Measurements from ENCODE around the gene GNB3. TPM values are rescaled to one million over a fixed set of nuclear protein-coding genes. Genes with fewer than 3 reads are reported as not detected.

Gene GNB3
- total RNA-seq, 1 donor from 2014 or later: 10.4 TPM

GRCh38 chr12:6846316-6846869 is 5.7 kb downstream of the GNB3 start:
- H3K36me3 ChIP-seq: peaks cover 35 to 57% of the 10 kb centered on the region in 2 donors
- TF ChIP-seq CTCF (IDR thresholded peaks at IDR 0.05): no peak
- intact Hi-C loops (cut with DNase I): no loop called here
- H3K9me3 ChIP-seq: no peaks in the 10 kb centered on the region
- no peaks in the 10 kb centered on the region for H3K4me1 ChIP-seq
- no peaks in the 10 kb centered on the region for H3K27me3 ChIP-seq
- no peak overlapping the region for H3K4me3 ChIP-seq
- H3K27ac ChIP-seq: no peak overlapping the region
- DNase-seq (ENCODE audit: low spot score in 2 of 2): no peak

GRCh38 chr12:6847676-6848075 is 7.0 kb downstream of the GNB3 start:
- TF ChIP-seq CTCF (IDR thresholded peaks at IDR 0.05): no peak
- Histone ChIP-seq H3K36me3 (peaks cover 32 to 52% of the 10 kb centered on the region in 2 donors), H3K27me3 (no peaks in the 10 kb centered on the region), H3K4me1 (peaks cover 0 to under 1% of the 10 kb centered on the region in 2 donors), H3K4me3 (no peak overlapping the region), H3K9me3 (no peaks in the 10 kb centered on the region), H3K27ac (no peak overlapping the region)
- no peak for DNase-seq (ENCODE audit: low spot score in 2 of 2)
- intact Hi-C loops (cut with DNase I): no loop called here

GRCh38 chr12:6849427-6849826 is 8.7 kb downstream of the GNB3 start:
- TF ChIP-seq CTCF (IDR thresholded peaks at IDR 0.05): no peak
- Histone ChIP-seq H3K4me1 (peaks cover 4 to 18% of the 10 kb centered on the region in 2 donors), H3K36me3 (peaks cover 27 to 37% of the 10 kb centered on the region in 2 donors)

GRCh38 chr12:6849976-6850560 is 9.3 kb downstream of the GNB3 start:
- intact Hi-C loops (cut with DNase I): loop anchor here (2.0 to 5.0 kb wide), 2 partner anchors 21 to 243 kb away; partner anchors contain the start of genes CHD4 and P3H3
- Histone ChIP-seq H3K27ac (no peak overlapping the region), H3K4me3 (no peak overlapping the region), H3K4me1 (peaks cover 4 to 18% of the 10 kb centered on the region in 2 donors), H3K27me3 (no peaks in the 10 kb centered on the region), H3K36me3 (peaks cover 20 to 30% of the 10 kb centered on the region in 2 donors), H3K9me3 (no peaks in the 10 kb centered on the region)
- DNase-seq (ENCODE audit: low spot score in 2 of 2): no peak
- no peak for TF ChIP-seq CTCF (IDR thresholded peaks at IDR 0.05)

More at GRCh38 chr12:6849427-6849826, 8.7 kb downstream of the GNB3 start:
- intact Hi-C loops (cut with DNase I): no loop called here
- Histone ChIP-seq H3K9me3 (no peaks in the 10 kb centered on the region), H3K4me3 (no peak overlapping the region), H3K27me3 (no peaks in the 10 kb centered on the region), H3K27ac (no peak overlapping the region)
- no peak for DNase-seq (ENCODE audit: low spot score in 2 of 2)

GRCh38 chr12:6850796-6851152 is 10.0 kb downstream of the GNB3 start:
- Histone ChIP-seq H3K27me3 (no peaks in the 10 kb centered on the region), H3K9me3 (no peaks in the 10 kb centered on the region), H3K4me1 (peaks cover 4 to 18% of the 10 kb centered on the region in 2 donors), H3K36me3 (peaks cover 16 to 29% of the 10 kb centered on the region in 2 donors), H3K4me3 (peak overlapping the region in 1 of 2 donors; percentile 65), H3K27ac (peak overlapping the region in 1 of 2 donors; percentile 94)
- intact Hi-C loops (cut with DNase I): loop anchor here (1.0 to 5.0 kb wide), 3 partner anchors 22 to 243 kb away; partner anchors contain the start of genes CHD4, P3H3 and SPSB2
- DNase-seq (ENCODE audit: low spot score in 2 of 2): no peak
- no peak for TF ChIP-seq CTCF (IDR thresholded peaks at IDR 0.05)
